HL-60 (cell line): ENCODE results near the gene PRDM2.

Experiments used
- POLR2AphosphoS5 ChIP-seq: IDR thresholded peaks from 2 replicates; pipeline ENCODE4 v1.6.1; 2012; ENCODE audit warnings: low read depth
- TF ChIP-seq, protein P1 (sequence below): IDR thresholded peaks from one replicate; pipeline ENCODE4 v1.5.1; 2011; ENCODE audit warnings: low read length, control low read depth, inconsistent platforms; ENCODE audit not compliant: insufficient read depth

DNA sequence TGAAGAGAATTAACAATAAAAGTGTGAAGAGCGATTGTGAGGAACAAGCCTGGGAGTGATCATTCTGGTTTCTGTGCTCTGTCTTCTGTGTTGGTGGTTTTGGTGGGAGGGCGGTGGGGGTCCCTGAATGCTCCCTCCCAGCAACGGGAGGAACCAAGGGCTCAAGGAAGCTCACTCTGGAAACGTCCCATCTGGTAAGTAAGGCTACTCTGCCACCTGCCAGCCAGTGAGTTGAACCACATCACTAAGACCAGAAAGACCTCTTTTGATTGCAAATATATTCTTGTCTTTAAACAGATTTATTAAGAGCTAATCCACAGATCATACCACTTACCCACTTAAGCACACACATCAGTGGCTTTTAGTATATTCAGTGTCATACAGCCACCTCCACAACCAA, 125.0 kb downstream of the PRDM2 start:
- TF ChIP-seq, protein P1, sequence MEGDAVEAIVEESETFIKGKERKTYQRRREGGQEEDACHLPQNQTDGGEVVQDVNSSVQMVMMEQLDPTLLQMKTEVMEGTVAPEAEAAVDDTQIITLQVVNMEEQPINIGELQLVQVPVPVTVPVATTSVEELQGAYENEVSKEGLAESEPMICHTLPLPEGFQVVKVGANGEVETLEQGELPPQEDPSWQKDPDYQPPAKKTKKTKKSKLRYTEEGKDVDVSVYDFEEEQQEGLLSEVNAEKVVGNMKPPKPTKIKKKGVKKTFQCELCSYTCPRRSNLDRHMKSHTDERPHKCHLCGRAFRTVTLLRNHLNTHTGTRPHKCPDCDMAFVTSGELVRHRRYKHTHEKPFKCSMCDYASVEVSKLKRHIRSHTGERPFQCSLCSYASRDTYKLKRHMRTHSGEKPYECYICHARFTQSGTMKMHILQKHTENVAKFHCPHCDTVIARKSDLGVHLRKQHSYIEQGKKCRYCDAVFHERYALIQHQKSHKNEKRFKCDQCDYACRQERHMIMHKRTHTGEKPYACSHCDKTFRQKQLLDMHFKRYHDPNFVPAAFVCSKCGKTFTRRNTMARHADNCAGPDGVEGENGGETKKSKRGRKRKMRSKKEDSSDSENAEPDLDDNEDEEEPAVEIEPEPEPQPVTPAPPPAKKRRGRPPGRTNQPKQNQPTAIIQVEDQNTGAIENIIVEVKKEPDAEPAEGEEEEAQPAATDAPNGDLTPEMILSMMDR: no peak
- TF ChIP-seq POLR2AphosphoS5: no peak
